ENCODE data around the gene MTMR12.
"Not testable (repeated sequence)": the region's sequence is repeated elsewhere in the genome, so short reads cannot be mapped to it uniquely, and the experiment has no call there.

The MTMR12 gene

DNA sequence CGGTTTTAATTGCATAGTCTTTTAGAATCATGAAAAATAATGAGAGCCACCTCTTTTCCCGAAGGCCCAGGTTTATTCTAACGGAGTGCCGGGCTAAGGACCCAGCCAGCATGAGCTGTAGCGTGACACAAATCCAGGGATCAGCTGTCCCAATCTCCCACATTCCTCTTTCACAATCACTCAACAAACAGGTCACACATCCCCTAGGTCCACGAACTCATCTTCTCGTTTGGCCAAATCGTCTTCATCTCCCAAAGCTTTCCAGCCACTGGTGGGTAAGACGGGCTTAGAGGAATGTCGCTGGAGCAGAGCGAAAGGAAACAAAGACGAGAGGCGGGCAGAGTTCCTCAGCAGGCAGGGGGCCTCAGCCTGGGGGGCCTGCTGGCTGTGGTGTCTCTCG is 83.2 kb downstream of the MTMR12 start:
- H3K36me3 ChIP-seq (ENCODE audit: control insufficient read depth in 5 of 5, insufficient read depth in 5 of 5, low read length in 5 of 5), result peaks cover 3 to 37% (median 22%) of the 10 kb centered on the region in 5 donors
- H3K9ac ChIP-seq (ENCODE audit: low read length in 5 of 5), result no peak overlapping the region
- H3K4me3 ChIP-seq (ENCODE audit: low read depth in 1 of 5, low read length in 5 of 5), result no peak overlapping the region
- peaks cover 15 to 41% (median 38%) of the 10 kb centered on the region in 5 donors for H3K4me1 ChIP-seq (ENCODE audit: control insufficient read depth in 5 of 5, insufficient read depth in 5 of 5, low read length in 5 of 5)
- no peak overlapping the region for H3K27ac ChIP-seq (ENCODE audit: low read depth, low read length)
- no peaks in the 10 kb centered on the region for H3K27me3 ChIP-seq (ENCODE audit: control insufficient read depth in 5 of 5, insufficient read depth in 4 of 5, low read length in 5 of 5)
- no peaks in the 10 kb centered on the region for H3K9me3 ChIP-seq (ENCODE audit: control insufficient read depth in 5 of 5, low read length in 5 of 5)

DNA sequence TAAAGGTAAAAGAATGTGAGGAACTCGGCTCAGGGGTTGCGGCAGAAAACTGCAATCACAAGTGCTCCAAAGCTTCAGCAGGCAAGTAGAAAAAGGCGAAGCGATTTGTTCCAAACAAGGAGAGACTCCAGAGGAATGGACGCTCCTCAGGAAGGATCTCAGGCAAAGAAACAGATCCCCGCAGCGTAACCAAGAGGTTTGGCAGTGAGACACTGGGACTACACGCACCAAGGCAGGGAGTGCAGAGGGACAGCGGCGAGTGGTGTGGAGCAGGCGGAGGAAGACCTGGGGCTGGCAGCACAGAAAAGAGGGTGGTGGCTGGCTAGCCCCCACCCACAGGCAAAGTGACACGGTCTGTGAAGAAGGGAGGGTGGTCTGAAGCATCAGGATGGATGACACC is 83.9 kb downstream of the MTMR12 start:
- Histone ChIP-seq H3K27me3 (ENCODE audit: control insufficient read depth in 5 of 5, insufficient read depth in 4 of 5, low read length in 5 of 5) (no peaks in the 10 kb centered on the region), H3K4me1 (ENCODE audit: control insufficient read depth in 5 of 5, insufficient read depth in 5 of 5, low read length in 5 of 5) (peaks cover 13 to 37% (median 33%) of the 10 kb centered on the region in 5 donors), H3K4me3 (ENCODE audit: low read depth in 1 of 5, low read length in 5 of 5) (no peak overlapping the region), H3K9ac (ENCODE audit: low read length in 5 of 5) (no peak overlapping the region), H3K27ac (ENCODE audit: low read depth, low read length) (no peak overlapping the region), H3K36me3 (ENCODE audit: control insufficient read depth in 5 of 5, insufficient read depth in 5 of 5, low read length in 5 of 5) (peaks cover 0 to 30% (median 16%) of the 10 kb centered on the region in 5 donors), H3K9me3 (ENCODE audit: control insufficient read depth in 5 of 5, low read length in 5 of 5) (no peaks in the 10 kb centered on the region)

DNA sequence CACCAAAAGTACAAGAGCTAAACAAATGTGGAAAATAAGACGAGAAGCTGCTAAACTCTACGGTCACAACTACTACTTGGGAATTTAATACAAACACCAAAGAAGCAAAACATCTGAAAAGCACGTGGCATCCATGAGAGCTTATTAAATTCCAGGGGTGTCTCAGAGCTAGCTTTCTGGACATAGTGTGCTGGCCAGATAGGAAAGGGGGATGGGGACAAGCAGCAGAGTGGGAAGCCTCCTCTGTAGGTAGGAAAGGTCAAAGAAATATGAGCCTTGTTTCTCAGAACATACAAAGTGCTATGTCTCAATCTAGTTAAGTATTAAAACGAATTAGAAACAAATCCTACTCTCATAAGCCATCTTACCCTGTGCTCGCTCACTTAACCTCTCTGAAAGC is 87.3 kb downstream of the MTMR12 start:
- H3K9ac ChIP-seq (ENCODE audit: low read length in 5 of 5), result no peak overlapping the region
- H3K9me3 ChIP-seq (ENCODE audit: control insufficient read depth in 5 of 5, low read length in 5 of 5), result no peaks in the 10 kb centered on the region
- no peaks in the 10 kb centered on the region for H3K27me3 ChIP-seq (ENCODE audit: control insufficient read depth in 5 of 5, insufficient read depth in 4 of 5, low read length in 5 of 5)
- peaks cover 0 to 25% (median 13%) of the 10 kb centered on the region in 5 donors for H3K36me3 ChIP-seq (ENCODE audit: control insufficient read depth in 5 of 5, insufficient read depth in 5 of 5, low read length in 5 of 5)
- peaks cover 0 to 13% (median 7%) of the 10 kb centered on the region in 5 donors for H3K4me1 ChIP-seq (ENCODE audit: control insufficient read depth in 5 of 5, insufficient read depth in 5 of 5, low read length in 5 of 5)
- no peak overlapping the region for H3K4me3 ChIP-seq (ENCODE audit: low read depth in 1 of 5, low read length in 5 of 5)
- H3K27ac ChIP-seq (ENCODE audit: low read depth, low read length), result no peak overlapping the region

DNA sequence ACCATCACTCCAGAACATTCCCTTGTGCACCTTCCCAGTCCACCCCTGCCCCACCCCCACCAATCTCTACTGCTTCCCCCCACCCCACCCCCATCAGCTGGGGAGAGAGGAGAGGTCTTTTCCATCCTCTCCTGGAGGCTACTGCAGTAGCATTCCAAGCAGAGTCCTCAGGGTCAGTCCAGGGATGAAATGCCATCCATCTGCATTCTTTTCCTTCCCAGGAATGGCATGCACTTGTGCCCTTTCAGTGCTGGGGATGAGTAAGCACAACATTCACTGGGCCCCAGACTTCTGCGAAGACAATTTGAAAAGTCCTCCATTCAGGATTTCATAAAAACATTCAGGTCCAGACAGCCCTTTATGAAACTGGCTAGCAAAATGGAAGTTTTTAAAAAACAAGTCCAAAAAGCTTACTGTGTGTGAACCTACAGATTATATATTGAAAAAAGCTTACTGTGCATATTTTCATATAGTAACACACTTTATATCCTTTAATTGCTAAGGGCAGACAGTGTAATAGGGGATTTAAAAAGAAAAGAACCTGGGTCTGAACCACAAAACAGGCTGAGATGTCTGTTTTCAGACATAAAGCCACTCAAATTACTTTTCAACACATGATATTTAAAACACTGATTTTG is 88.6 kb downstream of the MTMR12 start:
- Histone ChIP-seq H3K4me3 (ENCODE audit: low read depth in 1 of 5, low read length in 5 of 5) (no peak overlapping the region), H3K27me3 (ENCODE audit: control insufficient read depth in 5 of 5, insufficient read depth in 4 of 5, low read length in 5 of 5) (no peaks in the 10 kb centered on the region), H3K27ac (ENCODE audit: low read depth, low read length) (no peak overlapping the region), H3K9me3 (ENCODE audit: control insufficient read depth in 5 of 5, low read length in 5 of 5) (no peaks in the 10 kb centered on the region), H3K4me1 (ENCODE audit: control insufficient read depth in 5 of 5, insufficient read depth in 5 of 5, low read length in 5 of 5) (peaks cover 0 to 13% (median 7%) of the 10 kb centered on the region in 5 donors), H3K9ac (ENCODE audit: low read length in 5 of 5) (no peak overlapping the region), H3K36me3 (ENCODE audit: control insufficient read depth in 5 of 5, insufficient read depth in 5 of 5, low read length in 5 of 5) (peaks cover 0 to 12% (median 6%) of the 10 kb centered on the region in 5 donors)

DNA sequence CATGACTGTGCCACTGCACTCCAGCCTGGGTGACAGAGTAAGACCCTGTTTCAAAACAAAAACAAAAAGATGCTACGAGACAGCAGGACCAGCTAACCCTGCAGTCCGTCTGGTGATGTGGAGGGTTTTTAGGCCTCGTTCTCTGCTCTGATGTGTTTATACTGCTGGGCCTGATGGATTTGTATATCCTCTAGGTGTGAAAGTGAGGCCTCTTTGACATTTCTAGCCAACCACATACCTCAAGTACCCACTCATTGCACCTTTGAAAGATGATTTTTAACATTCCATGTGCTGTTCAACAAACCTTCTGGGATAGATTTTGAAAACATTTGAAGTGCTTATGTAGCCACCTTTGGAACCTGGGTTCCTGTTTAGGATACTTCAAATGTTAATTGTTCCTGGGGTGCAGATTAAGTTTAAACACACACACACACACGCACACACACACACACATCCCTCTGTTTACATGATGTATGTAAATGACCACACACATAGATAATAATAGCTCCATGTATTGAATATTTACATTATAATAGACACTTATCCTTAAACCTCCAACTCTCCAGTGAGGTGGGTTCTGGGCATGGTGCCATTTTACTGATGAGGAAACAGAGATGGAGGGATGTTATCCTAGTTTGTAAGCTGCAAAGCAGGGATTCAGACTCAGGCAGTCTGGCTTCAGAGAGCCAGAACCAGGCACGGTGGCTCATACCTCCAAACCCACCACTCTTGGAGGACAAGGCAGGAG is 89.8 kb downstream of the MTMR12 start:
- H3K27ac ChIP-seq (ENCODE audit: low read depth, low read length), result no peak overlapping the region
- H3K27me3 ChIP-seq (ENCODE audit: control insufficient read depth in 5 of 5, insufficient read depth in 4 of 5, low read length in 5 of 5), result no peaks in the 10 kb centered on the region
- no peaks in the 10 kb centered on the region for H3K9me3 ChIP-seq (ENCODE audit: control insufficient read depth in 5 of 5, low read length in 5 of 5)
- no peak overlapping the region for H3K9ac ChIP-seq (ENCODE audit: low read length in 5 of 5)
- H3K4me1 ChIP-seq (ENCODE audit: control insufficient read depth in 5 of 5, insufficient read depth in 5 of 5, low read length in 5 of 5), result peaks cover 0 to 16% (median 11%) of the 10 kb centered on the region in 5 donors
- peaks cover 0 to 6% (median 0%) of the 10 kb centered on the region in 5 donors for H3K36me3 ChIP-seq (ENCODE audit: control insufficient read depth in 5 of 5, insufficient read depth in 5 of 5, low read length in 5 of 5)
- no peak overlapping the region for H3K4me3 ChIP-seq (ENCODE audit: low read depth in 1 of 5, low read length in 5 of 5)

DNA sequence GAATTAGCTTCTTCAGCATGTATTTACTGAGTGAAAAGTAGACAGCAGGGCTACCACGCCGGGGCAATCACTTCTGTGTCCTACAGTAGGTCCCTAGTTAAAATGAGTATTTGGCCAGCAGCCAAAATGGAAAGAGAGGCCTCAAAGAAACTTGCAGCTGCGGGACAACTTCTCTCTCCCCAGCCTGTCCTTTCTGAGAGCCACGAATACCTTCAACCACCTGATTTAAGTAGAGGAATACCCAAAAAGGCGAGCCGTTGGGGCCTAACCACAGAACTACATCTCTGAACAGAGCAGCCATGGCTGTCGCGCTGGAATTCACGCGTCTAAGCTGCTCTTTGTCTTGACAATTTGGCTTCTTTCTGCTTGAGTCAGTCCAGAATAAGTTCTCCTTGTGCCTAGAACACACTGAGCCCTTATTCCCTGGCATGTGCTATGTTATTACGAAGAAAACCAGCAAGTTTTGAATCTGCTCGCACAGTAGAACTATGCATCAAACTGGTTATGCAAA is 94.8 kb downstream of the MTMR12 start:
- no peaks in the 10 kb centered on the region for H3K36me3 ChIP-seq (ENCODE audit: control insufficient read depth in 5 of 5, insufficient read depth in 5 of 5, low read length in 5 of 5)
- H3K4me3 ChIP-seq (ENCODE audit: low read depth in 1 of 5, low read length in 5 of 5), result no peak overlapping the region
- no peak overlapping the region for H3K9ac ChIP-seq (ENCODE audit: low read length in 5 of 5)
- H3K9me3 ChIP-seq (ENCODE audit: control insufficient read depth in 5 of 5, low read length in 5 of 5), result no peaks in the 10 kb centered on the region
- H3K4me1 ChIP-seq (ENCODE audit: control insufficient read depth in 5 of 5, insufficient read depth in 5 of 5, low read length in 5 of 5), result peaks cover 0 to 7% (median 3%) of the 10 kb centered on the region in 5 donors
- no peaks in the 10 kb centered on the region for H3K27me3 ChIP-seq (ENCODE audit: control insufficient read depth in 5 of 5, insufficient read depth in 4 of 5, low read length in 5 of 5)
- no peak overlapping the region for H3K27ac ChIP-seq (ENCODE audit: low read depth, low read length)

DNA sequence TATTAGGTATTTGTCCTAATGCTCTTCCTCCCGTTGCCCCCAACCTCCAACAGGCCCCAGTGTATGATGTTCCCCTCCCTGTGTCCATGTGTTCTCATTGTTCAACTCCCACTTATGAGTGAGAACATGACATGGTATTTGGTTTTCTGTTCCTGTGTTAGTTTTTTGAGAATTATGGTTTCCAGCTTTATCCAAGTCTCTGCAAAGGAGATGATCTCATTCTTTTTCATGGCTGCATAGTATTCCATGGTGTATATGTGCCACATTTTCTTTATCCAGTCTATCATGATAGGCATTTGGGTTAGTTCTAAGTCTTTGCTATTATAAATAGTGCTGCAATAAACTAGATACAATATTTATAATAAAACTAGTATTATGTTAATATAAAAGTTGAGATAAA is 98.4 kb downstream of the MTMR12 start:
- not testable (repeated sequence) for H3K4me3 ChIP-seq (ENCODE audit: low read depth in 1 of 5, low read length in 5 of 5); H3K36me3 ChIP-seq (ENCODE audit: control insufficient read depth in 5 of 5, insufficient read depth in 5 of 5, low read length in 5 of 5); H3K27ac ChIP-seq (ENCODE audit: low read depth, low read length); H3K9me3 ChIP-seq (ENCODE audit: control insufficient read depth in 5 of 5, low read length in 5 of 5); H3K9ac ChIP-seq (ENCODE audit: low read length in 5 of 5); H3K27me3 ChIP-seq (ENCODE audit: control insufficient read depth in 5 of 5, insufficient read depth in 4 of 5, low read length in 5 of 5)
- peaks cover 0 to 12% (median 5%) of the 10 kb centered on the region in 5 donors for H3K4me1 ChIP-seq (ENCODE audit: control insufficient read depth in 5 of 5, insufficient read depth in 5 of 5, low read length in 5 of 5)

DNA sequence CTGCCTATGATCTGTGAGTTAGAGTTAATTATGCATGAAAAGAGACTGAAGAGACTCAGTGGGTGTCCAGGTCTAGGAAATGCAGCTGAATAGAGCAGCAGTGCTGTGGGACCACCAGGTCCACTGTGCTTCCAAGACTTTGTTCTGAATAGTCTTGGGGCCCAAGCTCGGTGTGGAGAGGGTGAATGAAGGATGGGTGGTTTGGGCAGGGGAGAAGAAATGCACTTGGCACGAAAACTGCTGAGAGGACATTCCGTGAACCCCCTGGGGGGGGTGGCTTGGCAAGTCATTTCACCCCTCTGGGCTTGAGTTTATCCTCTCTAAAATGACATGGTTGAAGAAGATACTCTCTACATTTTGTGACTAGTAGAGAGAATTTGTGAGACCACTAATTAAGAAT is 102.6 kb downstream of the MTMR12 start:
- peaks cover 0 to 11% (median 5%) of the 10 kb centered on the region in 5 donors for H3K4me1 ChIP-seq (ENCODE audit: control insufficient read depth in 5 of 5, insufficient read depth in 5 of 5, low read length in 5 of 5)
- H3K4me3 ChIP-seq (ENCODE audit: low read depth in 1 of 5, low read length in 5 of 5), result no peak overlapping the region
- H3K9me3 ChIP-seq (ENCODE audit: control insufficient read depth in 5 of 5, low read length in 5 of 5), result no peaks in the 10 kb centered on the region
- H3K36me3 ChIP-seq (ENCODE audit: control insufficient read depth in 5 of 5, insufficient read depth in 5 of 5, low read length in 5 of 5), result no peaks in the 10 kb centered on the region
- no peak overlapping the region for H3K27ac ChIP-seq (ENCODE audit: low read depth, low read length)
- H3K9ac ChIP-seq (ENCODE audit: low read length in 5 of 5), result no peak overlapping the region
- H3K27me3 ChIP-seq (ENCODE audit: control insufficient read depth in 5 of 5, insufficient read depth in 4 of 5, low read length in 5 of 5), result no peaks in the 10 kb centered on the region

DNA sequence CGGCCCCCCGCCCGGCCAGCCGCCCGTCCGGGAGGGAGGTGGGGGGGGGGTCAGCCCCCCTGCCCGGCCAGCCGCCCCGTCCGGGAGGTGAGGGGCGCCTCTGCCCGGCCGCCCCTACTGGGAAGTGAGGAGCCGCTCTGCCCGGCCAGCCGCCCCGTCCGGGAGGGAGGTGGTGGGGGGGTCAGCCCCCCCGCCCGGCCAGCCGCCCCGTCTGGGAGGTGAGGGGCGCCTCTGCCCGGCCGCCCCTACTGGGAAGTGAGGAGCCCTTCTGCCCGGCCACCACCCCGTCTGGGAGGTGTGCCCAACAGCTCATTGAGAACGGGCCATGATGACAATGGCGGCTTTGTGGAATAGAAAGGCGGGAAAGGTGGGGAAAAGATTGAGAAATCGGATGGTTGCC is 103.9 kb downstream of the MTMR12 start:
- H3K9ac ChIP-seq (ENCODE audit: low read length in 5 of 5); H3K4me3 ChIP-seq (ENCODE audit: low read depth in 1 of 5, low read length in 5 of 5); H3K27ac ChIP-seq (ENCODE audit: low read depth, low read length); H3K36me3 ChIP-seq (ENCODE audit: control insufficient read depth in 5 of 5, insufficient read depth in 5 of 5, low read length in 5 of 5); H3K9me3 ChIP-seq (ENCODE audit: control insufficient read depth in 5 of 5, low read length in 5 of 5); H3K27me3 ChIP-seq (ENCODE audit: control insufficient read depth in 5 of 5, insufficient read depth in 4 of 5, low read length in 5 of 5): not testable (repeated sequence)
- peaks cover under 1 to 20% (median 13%) of the 10 kb centered on the region in 5 donors for H3K4me1 ChIP-seq (ENCODE audit: control insufficient read depth in 5 of 5, insufficient read depth in 5 of 5, low read length in 5 of 5)

DNA sequence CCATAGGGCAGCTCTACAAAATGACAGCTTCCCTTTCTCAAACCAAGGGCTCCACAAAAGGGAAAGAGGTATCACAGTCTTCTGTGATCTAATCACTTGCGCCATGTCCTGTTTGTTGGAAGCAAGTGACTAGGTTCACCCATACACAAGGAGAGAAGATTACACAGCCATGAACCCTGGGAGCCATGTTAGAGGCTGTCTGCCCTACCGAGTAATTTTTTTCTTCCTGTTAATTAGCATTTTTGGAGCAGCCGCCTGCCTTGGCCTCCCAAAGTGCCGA is 105.4 kb downstream of the MTMR12 start:
- Histone ChIP-seq H3K36me3 (ENCODE audit: control insufficient read depth in 5 of 5, insufficient read depth in 5 of 5, low read length in 5 of 5) (no peaks in the 10 kb centered on the region), H3K9ac (ENCODE audit: low read length in 5 of 5) (no peak overlapping the region), H3K27me3 (ENCODE audit: control insufficient read depth in 5 of 5, insufficient read depth in 4 of 5, low read length in 5 of 5) (no peaks in the 10 kb centered on the region), H3K4me1 (ENCODE audit: control insufficient read depth in 5 of 5, insufficient read depth in 5 of 5, low read length in 5 of 5) (peaks cover 3 to 32% (median 25%) of the 10 kb centered on the region in 5 donors), H3K27ac (ENCODE audit: low read depth, low read length) (no peak overlapping the region), H3K4me3 (ENCODE audit: low read depth in 1 of 5, low read length in 5 of 5) (no peak overlapping the region), H3K9me3 (ENCODE audit: control insufficient read depth in 5 of 5, low read length in 5 of 5) (no peaks in the 10 kb centered on the region)

Data from subcutaneous abdominal adipose tissue (tissue), 5 donors.